ENCODE measurements around the gene CHMP4B.

GRCh38 chr20:33850159-33850558 lies 39.0 kb downstream of the CHMP4B start:
- TF ChIP-seq POLR2A (IDR thresholded peaks at IDR 0.05) (no peak), POLR2AphosphoS5 (IDR thresholded peaks at IDR 0.05) (no peak)
- TF ChIP-seq, protein P1, sequence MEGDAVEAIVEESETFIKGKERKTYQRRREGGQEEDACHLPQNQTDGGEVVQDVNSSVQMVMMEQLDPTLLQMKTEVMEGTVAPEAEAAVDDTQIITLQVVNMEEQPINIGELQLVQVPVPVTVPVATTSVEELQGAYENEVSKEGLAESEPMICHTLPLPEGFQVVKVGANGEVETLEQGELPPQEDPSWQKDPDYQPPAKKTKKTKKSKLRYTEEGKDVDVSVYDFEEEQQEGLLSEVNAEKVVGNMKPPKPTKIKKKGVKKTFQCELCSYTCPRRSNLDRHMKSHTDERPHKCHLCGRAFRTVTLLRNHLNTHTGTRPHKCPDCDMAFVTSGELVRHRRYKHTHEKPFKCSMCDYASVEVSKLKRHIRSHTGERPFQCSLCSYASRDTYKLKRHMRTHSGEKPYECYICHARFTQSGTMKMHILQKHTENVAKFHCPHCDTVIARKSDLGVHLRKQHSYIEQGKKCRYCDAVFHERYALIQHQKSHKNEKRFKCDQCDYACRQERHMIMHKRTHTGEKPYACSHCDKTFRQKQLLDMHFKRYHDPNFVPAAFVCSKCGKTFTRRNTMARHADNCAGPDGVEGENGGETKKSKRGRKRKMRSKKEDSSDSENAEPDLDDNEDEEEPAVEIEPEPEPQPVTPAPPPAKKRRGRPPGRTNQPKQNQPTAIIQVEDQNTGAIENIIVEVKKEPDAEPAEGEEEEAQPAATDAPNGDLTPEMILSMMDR (IDR thresholded peaks at IDR 0.05) = no peak
